GM18498 (cell line): Measurements from ENCODE around the gene RPUSD3.
"Not testable (repeated sequence)": the region's sequence is repeated elsewhere in the genome, so short reads cannot be mapped to it uniquely, and the experiment has no call there.

Experiments used
- ATAC-seq: cut with Tn5 transposase; IDR thresholded peaks from one replicate; pipeline ENCODE4 v1.9.1; 2021; ENCODE audit warnings: mild to moderate bottlenecking, moderate library complexity; ENCODE audit not compliant: unreplicated experiment

The RPUSD3 gene

GRCh38 chr3:9866639-9867038 is 22.8 kb upstream of the RPUSD3 start:
- no peak for ATAC-seq

DNA sequence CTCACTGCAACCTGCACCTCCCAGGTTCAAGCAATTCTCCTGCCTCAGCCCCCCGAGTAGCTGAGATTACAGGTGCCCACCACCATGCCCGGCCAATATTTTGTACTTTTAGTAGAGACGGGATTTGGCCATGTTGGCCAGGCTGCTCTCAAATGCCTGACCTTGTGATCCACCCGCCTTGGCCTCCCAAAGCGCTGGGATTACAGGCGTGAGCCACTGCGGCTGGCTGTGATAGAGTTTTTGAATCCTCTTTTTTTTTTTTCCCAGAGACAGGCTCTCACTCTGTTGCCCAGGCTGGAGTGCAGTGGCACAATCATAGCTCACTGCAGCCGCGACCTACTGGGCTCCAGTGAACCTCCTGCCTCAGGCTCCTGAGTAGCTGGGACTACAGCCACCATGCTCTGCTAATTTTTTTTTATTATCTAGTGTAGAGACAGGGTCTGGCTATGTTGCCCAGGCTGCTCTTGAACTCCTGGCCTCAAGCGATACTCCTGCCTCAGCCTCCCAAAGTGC is 21.4 kb upstream of the RPUSD3 start:
- not testable (repeated sequence) for ATAC-seq

DNA sequence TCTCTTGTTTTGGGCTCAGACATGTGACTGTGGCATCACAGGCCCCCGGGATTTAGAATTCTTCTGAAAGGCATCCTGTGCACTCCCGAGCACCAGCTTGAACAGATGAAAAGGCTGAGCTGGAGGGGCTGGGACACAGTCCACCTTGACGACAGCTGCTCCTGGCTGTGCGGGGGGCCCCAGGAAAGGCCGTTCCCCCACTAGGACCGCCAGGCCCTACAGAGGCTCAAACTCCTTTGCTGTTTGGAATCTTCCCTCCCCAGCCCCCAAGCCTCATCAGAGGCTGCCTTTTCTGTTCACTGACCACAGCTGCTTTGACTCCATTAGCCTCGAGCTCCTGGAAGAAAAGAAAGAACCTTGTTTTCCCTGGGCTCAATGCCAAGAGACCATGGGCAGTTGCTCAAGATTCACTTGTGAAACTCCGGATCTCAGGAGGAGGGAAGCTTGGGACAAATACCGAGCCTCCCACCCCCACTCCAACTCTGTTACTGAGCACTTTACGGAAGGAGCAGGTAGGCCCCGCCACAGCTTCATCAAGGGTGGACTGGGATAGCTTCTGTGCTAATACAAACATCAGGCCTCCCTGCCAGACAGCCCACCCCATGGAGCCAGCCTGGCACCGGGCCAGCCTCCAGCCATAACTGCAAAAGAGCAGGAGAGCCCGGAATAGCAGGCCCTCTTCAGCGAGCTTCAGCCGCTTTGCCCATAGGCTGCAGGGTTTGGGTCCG is 20.6 kb upstream of the RPUSD3 start:
- ATAC-seq: no peak

- ATAC-seq: no peak
Measured at GRCh38 chr3:9863058-9863772, 19.4 kb upstream of the RPUSD3 start.

DNA sequence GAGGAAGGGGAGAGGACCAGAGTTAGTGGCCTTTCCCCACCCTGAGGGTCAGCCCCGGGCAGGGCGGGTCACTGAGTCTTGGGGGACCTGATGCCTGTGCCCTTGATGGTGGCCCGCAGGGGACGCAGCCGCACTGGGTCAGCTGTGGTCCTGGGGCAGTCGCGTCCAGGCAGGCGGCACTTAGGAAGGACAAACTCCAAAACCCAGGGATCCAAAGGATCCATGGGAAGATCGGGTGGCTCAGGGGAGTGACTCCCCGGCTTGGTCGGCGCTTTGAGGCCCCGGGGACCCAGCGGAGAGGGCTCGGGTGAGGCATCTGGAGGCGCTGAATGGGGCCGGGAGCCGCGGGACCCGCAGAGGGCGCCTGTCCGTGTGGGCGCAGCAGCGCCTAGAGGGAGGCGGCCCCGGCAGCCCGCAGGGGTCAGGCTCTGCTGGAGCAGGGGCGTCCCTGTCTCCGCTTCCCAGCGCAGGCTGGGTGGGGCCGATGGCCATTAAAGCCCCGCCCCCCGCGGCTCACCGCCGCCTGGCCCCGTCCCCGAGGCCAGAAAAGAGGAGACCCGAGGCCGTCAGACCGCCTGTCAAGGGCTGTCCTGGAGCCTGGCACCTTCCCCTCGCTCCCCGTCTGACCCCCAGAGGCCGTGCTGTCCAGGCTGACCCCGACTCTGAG is 18.7 kb upstream of the RPUSD3 start:
- ATAC-seq: no peak

- no peak for ATAC-seq
Measured at GRCh38 chr3:9861626-9862130, 17.9 kb upstream of the RPUSD3 start.

GRCh38 chr3:9861201-9861600 is 17.4 kb upstream of the RPUSD3 start:
- no peak for ATAC-seq

- ATAC-seq: no peak
Measured at GRCh38 chr3:9859530-9860025, 15.8 kb upstream of the RPUSD3 start.

DNA sequence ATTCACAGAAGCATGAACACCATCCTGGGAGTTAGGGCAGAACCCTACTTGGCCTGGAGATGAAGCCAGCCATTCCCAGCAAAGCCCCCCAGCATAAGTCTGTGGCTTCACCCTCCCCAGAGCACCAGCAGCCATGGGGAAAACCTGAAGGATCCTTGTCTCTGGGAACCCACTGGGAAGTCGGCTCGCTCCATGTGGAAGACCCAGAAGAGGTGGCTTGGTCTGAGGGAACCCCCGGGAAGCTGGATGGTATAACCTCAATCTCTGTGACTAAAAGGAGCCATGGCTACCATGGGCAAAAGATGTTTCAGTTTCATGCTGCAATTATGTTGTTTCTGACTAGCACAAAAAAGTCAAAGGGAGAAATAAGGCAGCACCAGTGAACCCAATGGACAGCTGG is 11.8 kb upstream of the RPUSD3 start:
- no peak for ATAC-seq

GRCh38 chr3:9854291-9854940 is 10.6 kb upstream of the RPUSD3 start:
- not testable (repeated sequence) for ATAC-seq

DNA sequence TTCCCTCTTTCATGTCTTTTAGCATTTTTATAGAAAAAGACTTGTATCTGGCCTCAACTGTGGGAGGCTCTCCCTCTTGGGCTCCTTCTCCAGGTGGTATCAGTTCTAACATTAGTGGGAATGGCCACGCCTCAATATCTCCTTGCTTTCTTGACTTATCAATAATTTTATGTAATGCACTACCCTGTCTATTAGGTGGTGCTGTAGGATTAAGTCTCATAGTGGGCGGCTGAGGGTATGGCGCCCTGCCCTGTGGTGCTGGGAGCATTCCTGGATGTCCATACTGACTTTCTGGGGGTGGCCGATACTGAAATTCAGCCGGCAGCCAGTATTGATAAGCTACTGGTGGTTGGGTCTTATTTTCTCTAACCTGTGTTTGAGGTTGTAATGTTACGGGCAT is 8.7 kb upstream of the RPUSD3 start:
- no peak for ATAC-seq

DNA sequence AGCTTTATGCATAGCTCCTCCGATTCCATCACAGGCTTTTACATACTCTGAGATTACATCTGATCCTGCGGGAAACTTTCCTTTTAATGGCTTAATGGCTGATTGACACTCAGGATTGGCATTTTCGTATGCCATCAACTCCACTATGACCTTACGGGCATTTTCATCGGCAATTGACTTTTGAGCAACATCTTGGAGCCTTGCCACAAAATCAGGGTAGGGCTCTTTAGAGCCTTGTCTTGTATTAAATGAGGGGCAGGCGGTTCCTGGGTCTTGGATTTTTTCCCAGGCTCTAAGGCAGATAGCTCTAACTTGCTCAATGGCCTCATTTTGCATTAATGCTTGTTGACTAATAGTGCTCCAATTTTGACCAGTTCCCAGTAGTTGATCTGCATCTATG is 8.1 kb upstream of the RPUSD3 start:
- not testable (repeated sequence) for ATAC-seq

- not testable (repeated sequence) for ATAC-seq
Measured at GRCh38 chr3:9851383-9851782, 7.6 kb upstream of the RPUSD3 start.

GRCh38 chr3:9848860-9849259 is 5.1 kb upstream of the RPUSD3 start:
- ATAC-seq: not testable (repeated sequence)

DNA sequence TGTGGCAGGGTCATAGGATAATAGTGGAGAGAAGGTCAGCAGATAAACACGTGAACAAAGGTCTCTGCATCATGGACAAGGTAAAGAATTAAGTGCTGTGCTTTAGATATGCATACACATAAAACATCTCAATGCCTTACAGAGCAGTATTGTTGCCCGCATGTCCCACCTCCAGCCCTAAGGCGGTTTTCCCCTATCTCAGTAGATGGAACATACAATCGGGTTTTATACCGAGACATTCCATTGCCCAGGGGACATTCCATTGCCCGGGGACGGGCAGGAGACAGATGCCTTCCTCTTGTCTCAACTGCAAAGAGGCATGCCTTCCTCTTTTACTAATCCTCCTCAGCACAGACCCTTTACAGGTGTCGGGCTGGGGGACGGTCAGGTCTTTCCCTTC is 4.1 kb upstream of the RPUSD3 start:
- ATAC-seq: not testable (repeated sequence)

DNA sequence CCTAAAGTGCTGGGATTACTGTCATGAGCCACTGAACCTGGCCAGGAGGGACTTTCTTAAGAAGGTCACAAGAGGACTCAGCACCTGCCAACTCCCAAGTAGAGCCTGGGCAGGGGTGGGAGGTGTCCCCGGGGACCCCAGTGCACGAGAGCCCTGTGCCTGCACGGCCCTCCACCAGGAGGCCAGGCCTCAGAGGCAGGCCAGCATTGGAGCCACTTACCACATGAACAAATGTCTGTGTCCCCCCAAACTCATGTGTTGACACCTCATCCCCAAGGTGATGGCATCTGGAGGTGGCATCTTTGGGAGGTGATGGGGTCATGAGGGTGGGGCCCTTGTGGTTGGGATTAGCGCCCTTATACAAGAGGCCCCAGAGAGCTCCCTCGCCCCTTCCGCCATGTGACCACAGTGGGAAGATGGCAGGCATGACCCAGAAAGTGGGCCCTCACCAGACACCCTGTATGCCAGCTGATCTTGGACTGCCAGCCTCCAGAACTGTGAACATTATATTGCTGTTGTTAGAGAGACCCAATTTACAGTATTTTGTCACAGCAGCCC is 3.2 kb upstream of the RPUSD3 start:
- ATAC-seq: no peak

- ATAC-seq: no peak
Measured at GRCh38 chr3:9846231-9846630, 2.4 kb upstream of the RPUSD3 start.

DNA sequence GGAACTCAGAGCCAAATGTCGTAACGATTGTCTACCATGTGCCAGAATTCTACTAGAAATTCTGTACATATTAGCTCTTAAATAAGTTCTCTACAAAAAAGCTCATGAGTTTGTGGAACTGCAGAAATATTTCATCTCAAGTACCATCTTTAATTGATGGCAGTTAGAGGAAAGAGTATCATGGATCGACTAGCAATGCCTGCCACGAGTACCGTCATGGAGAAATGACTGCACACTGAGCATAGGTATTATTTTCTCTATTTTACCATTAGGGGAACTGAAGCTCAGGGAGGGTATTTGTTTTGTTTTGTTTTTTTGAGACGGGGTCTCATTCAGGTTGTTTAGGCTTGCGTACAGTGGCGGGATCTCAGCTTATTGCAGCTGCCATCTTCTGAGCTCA is 2.8 kb downstream of the RPUSD3 start:
- no peak for ATAC-seq

GRCh38 chr3:9838856-9839255 is 5.0 kb downstream of the RPUSD3 start:
- no peak for ATAC-seq
